ENCODE data around the gene E2F3. TPM values are rescaled to one million over a fixed set of nuclear protein-coding genes. Genes with fewer than 3 reads are reported as not detected.

The E2F3 gene
- total and polyA plus RNA-seq, 2 donors (not counting 3 experiments of a cell fraction or from before 2014, with no cell fraction given): 8.6 to 22.0 TPM

DNA sequence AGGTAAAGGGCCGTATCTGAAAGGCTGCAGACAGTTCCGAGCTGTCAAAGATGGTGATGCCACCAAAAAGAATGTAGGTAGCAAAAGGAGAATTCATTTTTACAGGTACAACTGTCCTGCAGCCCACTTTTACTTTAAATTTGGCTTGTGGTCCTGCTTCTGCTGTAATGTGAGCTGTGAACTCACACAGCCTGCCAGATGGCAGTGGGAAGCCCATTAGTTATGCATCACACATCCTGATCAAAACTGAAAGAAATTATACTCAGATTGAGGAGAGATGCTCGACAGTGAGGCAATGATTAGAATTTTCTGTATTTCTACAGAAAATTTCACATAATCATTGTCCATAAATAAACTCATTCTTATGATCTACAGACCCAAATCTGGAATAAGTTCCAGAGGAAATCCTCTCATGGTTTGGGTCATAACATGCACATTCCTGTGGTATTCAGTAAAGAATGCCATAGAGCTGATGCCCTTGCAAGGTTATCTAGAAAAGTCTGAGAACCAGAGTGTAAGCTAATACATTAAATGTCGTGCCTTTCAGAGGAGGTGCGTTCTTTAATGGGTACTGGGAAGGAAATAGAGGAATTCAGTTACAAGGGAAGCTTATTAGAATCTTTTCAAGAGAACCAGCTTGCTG lies 23.9 kb upstream of the E2F3 start:
- H3K9me1 ChIP-seq (replicated peaks; ENCODE audit: control insufficient read depth, extremely low read depth, insufficient read depth, low read length): no peaks in the 10 kb centered on the region
- no peak overlapping the region for H2AFZ ChIP-seq (ENCODE audit: low read depth, low read length)
- FAIRE-seq: peak; percentile 73
- H3K36me3 ChIP-seq (ENCODE audit: control insufficient read depth in 2 of 2, extremely low read depth in 1 of 2, insufficient read depth in 2 of 2, low read length in 2 of 2): no peaks in the 10 kb centered on the region
- BruUV-seq (replicated peaks): no TSS peak
- dilution Hi-C loops (cut with MboI; ENCODE audit: extremely low pct_ligation_motif_present, low sequenced_read_pairs): no loop called here
- POLR2A ChIA-PET: interaction anchor here (1.1 to 1.4 kb wide), 2 partner anchors 23 to 27 kb away, joined by 5 to 8 read pairs; partner anchors contain the start of gene E2F3
- H3K27ac ChIP-seq (ENCODE audit: insufficient read depth, low read depth, low read length): peak overlapping the region; percentile 68
- no peaks in the 10 kb centered on the region for H3K9me3 ChIP-seq (replicated peaks; ENCODE audit: control insufficient read depth, insufficient read depth, low read length)
- peak; percentile 88 for DNase-seq (ENCODE audit: low read depth, low spot score)
- TF ChIP-seq, protein P1, sequence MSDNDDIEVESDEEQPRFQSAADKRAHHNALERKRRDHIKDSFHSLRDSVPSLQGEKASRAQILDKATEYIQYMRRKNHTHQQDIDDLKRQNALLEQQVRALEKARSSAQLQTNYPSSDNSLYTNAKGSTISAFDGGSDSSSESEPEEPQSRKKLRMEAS (IDR thresholded peaks at IDR 0.05; ENCODE audit: insufficient read depth, insufficient read length): no peak
- TF ChIP-seq, protein P2, sequence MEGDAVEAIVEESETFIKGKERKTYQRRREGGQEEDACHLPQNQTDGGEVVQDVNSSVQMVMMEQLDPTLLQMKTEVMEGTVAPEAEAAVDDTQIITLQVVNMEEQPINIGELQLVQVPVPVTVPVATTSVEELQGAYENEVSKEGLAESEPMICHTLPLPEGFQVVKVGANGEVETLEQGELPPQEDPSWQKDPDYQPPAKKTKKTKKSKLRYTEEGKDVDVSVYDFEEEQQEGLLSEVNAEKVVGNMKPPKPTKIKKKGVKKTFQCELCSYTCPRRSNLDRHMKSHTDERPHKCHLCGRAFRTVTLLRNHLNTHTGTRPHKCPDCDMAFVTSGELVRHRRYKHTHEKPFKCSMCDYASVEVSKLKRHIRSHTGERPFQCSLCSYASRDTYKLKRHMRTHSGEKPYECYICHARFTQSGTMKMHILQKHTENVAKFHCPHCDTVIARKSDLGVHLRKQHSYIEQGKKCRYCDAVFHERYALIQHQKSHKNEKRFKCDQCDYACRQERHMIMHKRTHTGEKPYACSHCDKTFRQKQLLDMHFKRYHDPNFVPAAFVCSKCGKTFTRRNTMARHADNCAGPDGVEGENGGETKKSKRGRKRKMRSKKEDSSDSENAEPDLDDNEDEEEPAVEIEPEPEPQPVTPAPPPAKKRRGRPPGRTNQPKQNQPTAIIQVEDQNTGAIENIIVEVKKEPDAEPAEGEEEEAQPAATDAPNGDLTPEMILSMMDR (IDR thresholded peaks at IDR 0.05; ENCODE audit: extremely low read depth in 1 of 2, insufficient read depth in 1 of 2, low read depth in 1 of 2, low read length in 2 of 2): no peak
- TF ChIP-seq GATA2 (IDR thresholded peaks at IDR 0.05; ENCODE audit: insufficient read depth, insufficient read length, low read depth, low read length) (peak; percentile 81), FOS (IDR thresholded peaks at IDR 0.05; ENCODE audit: borderline replicate concordance, insufficient read depth, low read length) (peak; percentile 46), EZH2 (IDR thresholded peaks at IDR 0.05; ENCODE audit: borderline replicate concordance, low read depth, low read length, severe bottlenecking) (no peak), MYC (IDR thresholded peaks at IDR 0.05; ENCODE audit: low read depth, low read length) (no peak), POLR2A (IDR thresholded peaks at IDR 0.05; ENCODE audit: low read depth, low read length) (no peak), JUN (IDR thresholded peaks at IDR 0.05; ENCODE audit: borderline replicate concordance, insufficient read depth, insufficient read length, low read depth) (peak; percentile 59), POLR2AphosphoS5 (IDR thresholded peaks at IDR 0.05; ENCODE audit: insufficient read depth, low read depth, low read length) (peak; percentile 61)
- H3K4me1 ChIP-seq (ENCODE audit: control insufficient read depth, extremely low read depth, insufficient read depth, low read length): peaks cover 32% of the 10 kb centered on the region
- intact Hi-C loops (cut with micrococcal nuclease): loop anchor here (1.0 to 5.0 kb wide), 2 partner anchors 24 to 85 kb away; partner anchors contain the start of gene E2F3
- no peaks in the 10 kb centered on the region for H4K20me1 ChIP-seq (replicated peaks; ENCODE audit: control insufficient read depth, extremely low read depth, insufficient read depth, low read length)
- H3K9ac ChIP-seq (replicated peaks; ENCODE audit: extremely low read depth, insufficient read depth, low read length): peak overlapping the region; percentile 42
- H3K4me2 ChIP-seq (ENCODE audit: insufficient read depth, low read length): peak overlapping the region; percentile 58
- H3K4me3 ChIP-seq (replicated peaks in 1 of 3; ENCODE audit: insufficient read depth in 1 of 3, low read depth in 1 of 3, low read length in 3 of 3): peak overlapping the region in 1 of 3 experiments; percentile 3
- H3K27me3 ChIP-seq (ENCODE audit: control insufficient read depth in 2 of 2, insufficient read depth in 2 of 2, low read length in 2 of 2): no peaks in the 10 kb centered on the region
- CTCF ChIA-PET: interaction anchor here (0.6 to 3.5 kb wide), 10 partner anchors 8 to 150 kb away, joined by 3 to 32 read pairs (median 4); partner anchors contain the start of gene E2F3
- no peaks in the 10 kb centered on the region for H3K79me2 ChIP-seq (ENCODE audit: control insufficient read depth, insufficient read depth, low read length)
